PC-3 (cell line): Measurements from ENCODE around the gene ZNF831.

Experiments used
- EZH2phosphoT487 ChIP-seq: fragments of 300-600 bp; sonication (generic); IDR thresholded peaks from 2 replicates; pipeline ENCODE4 v1.6.1; 2018; ENCODE audit warnings: mild to moderate bottlenecking, antibody characterized with exemption, low read length, borderline replicate concordance
- TF ChIP-seq, protein P1 (sequence below): fragments of 300-600 bp; sonication (generic); conservative IDR thresholded peaks from 2 replicates; pipeline ENCODE4 v1.5.1; 2017; ENCODE audit warnings: antibody characterized with exemption, low read depth, mild to moderate bottlenecking, low read length

DNA sequence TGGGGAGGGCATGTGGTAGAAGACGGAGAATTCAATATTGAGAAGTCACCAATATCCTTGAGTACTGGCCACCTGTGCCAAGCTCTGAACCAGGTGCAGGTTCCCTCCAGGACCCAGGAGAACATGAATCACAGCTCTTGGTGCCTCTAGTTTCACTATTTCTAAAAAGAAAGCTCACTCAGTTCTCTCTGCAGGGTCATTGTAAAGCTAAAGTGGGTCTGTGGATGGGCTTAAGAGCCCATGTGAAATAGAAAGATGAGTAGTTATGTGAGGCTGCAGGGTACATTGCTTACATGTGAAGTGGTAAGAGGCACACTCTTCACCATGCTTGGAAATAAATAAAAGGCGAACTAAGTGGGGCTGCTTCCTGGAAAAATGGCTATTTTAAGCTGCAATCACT, 43.6 kb downstream of the ZNF831 start:
- TF ChIP-seq EZH2phosphoT487 = no peak
- TF ChIP-seq, protein P1, sequence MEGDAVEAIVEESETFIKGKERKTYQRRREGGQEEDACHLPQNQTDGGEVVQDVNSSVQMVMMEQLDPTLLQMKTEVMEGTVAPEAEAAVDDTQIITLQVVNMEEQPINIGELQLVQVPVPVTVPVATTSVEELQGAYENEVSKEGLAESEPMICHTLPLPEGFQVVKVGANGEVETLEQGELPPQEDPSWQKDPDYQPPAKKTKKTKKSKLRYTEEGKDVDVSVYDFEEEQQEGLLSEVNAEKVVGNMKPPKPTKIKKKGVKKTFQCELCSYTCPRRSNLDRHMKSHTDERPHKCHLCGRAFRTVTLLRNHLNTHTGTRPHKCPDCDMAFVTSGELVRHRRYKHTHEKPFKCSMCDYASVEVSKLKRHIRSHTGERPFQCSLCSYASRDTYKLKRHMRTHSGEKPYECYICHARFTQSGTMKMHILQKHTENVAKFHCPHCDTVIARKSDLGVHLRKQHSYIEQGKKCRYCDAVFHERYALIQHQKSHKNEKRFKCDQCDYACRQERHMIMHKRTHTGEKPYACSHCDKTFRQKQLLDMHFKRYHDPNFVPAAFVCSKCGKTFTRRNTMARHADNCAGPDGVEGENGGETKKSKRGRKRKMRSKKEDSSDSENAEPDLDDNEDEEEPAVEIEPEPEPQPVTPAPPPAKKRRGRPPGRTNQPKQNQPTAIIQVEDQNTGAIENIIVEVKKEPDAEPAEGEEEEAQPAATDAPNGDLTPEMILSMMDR = no peak
